Loucy (cell line): ENCODE results near the gene ANO2.

ENCODE experiments used
- H2AFZ ChIP-seq: fragments of 200-600 bp; sonication (generic); 2 replicates; pipeline ENCODE4 v1.6.0; 2016; ENCODE audit warnings: antibody characterized with exemption, mild to moderate bottlenecking, low read length, moderate library complexity
- H3F3A ChIP-seq: fragments of 200-600 bp; 2 replicates; pipeline ENCODE4 v1.6.0; 2016; ENCODE audit warnings: antibody characterized with exemption, low read depth, mild to moderate bottlenecking
- H3K27me3 ChIP-seq: fragments of 200-600 bp; sonication (generic); 2 replicates; pipeline ENCODE4 v1.6.1; 2014; ENCODE audit warnings: low read length, mild to moderate bottlenecking; ENCODE audit not compliant: insufficient read depth, poor library complexity, severe bottlenecking
- H3K36me3 ChIP-seq: fragments of 200-600 bp; sonication (generic); 2 replicates; pipeline ENCODE4 v1.6.1; 2016; ENCODE audit warnings: low read length; ENCODE audit not compliant: insufficient read depth
- H3K4me1 ChIP-seq: fragments of 200-600 bp; sonication (generic); 2 replicates; pipeline ENCODE4 v1.5.1; 2014; ENCODE audit warnings: low read length, mild to moderate bottlenecking; ENCODE audit not compliant: insufficient read depth, poor library complexity, severe bottlenecking
- H3K4me2 ChIP-seq: fragments of 200-600 bp; sonication (generic); 2 replicates; pipeline ENCODE4 v1.6.0; 2014; ENCODE audit warnings: antibody characterized with exemption, low read length, low read depth, mild to moderate bottlenecking; ENCODE audit not compliant: poor library complexity, severe bottlenecking
- H3K4me3 ChIP-seq: fragments of 200-600 bp; sonication (generic); 2 replicates; pipeline ENCODE4 v1.5.1; 2014; ENCODE audit warnings: low read length, mild to moderate bottlenecking, mixed read lengths; ENCODE audit not compliant: poor library complexity, severe bottlenecking
- H3K79me2 ChIP-seq: fragments of 200-600 bp; sonication (generic); 2 replicates; pipeline ENCODE4 v1.6.1; 2014; ENCODE audit warnings: low read length; ENCODE audit not compliant: insufficient read depth
- H3K9ac ChIP-seq: fragments of 200-600 bp; sonication (generic); 2 replicates; pipeline ENCODE4 v1.6.0; 2014; ENCODE audit warnings: mild to moderate bottlenecking, low read depth, low read length, moderate library complexity; ENCODE audit not compliant: poor library complexity, severe bottlenecking
- H3K9me2 ChIP-seq: fragments of 200-600 bp; sonication (generic); replicated peaks from 2 replicates; pipeline ENCODE4 v1.6.1; 2016; ENCODE audit warnings: low read depth, low read length, mixed read lengths
- H3K9me3 ChIP-seq: fragments of 200-600 bp; sonication (generic); 2 replicates; pipeline ENCODE4 v1.6.1; 2014; ENCODE audit warnings: mild to moderate bottlenecking, antibody characterized with exemption, low read length, low read depth; ENCODE audit not compliant: insufficient read depth
- H4K20me1 ChIP-seq: fragments of 200-600 bp; sonication (generic); 2 replicates; pipeline ENCODE4 v1.6.0; 2014; ENCODE audit warnings: antibody characterized with exemption, low read length, mild to moderate bottlenecking; ENCODE audit not compliant: insufficient read depth, poor library complexity, severe bottlenecking
- EZH2phosphoT487 ChIP-seq: fragments of 200-600 bp; IDR thresholded peaks from 2 replicates; pipeline ENCODE4 v1.6.1; 2018; ENCODE audit warnings: antibody characterized with exemption, mild to moderate bottlenecking, moderate library complexity, borderline replicate concordance
- TF ChIP-seq, protein P1 (sequence below): fragments of 200-600 bp; sonication (generic); conservative IDR thresholded peaks from 2 replicates; pipeline ENCODE4 v1.5.1; 2014; ENCODE audit warnings: mild to moderate bottlenecking, antibody characterized with exemption, low read length

Gene ANO2

DNA sequence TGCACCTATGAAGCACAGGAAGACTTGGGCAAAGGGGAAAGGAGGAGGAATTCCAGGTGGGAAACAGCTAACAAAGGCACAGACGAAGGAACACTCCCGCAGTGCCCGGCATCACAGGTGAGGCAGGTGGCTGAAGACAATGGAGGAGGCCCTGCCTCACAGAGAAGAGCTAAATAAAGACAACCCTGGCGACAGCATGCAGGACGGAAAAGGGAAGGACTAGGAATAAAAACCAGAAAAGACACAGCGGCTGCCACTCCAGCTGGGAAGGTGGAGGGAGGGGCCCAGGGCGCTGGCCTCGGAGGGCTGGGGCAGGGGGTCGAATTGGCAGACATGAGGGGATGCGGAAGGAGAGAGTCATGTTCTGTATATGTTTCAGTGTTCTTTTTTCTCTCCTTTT is 43.0 kb upstream of the ANO2 start:
- H3K9me2 ChIP-seq, result no peaks in the 10 kb centered on the region
- H2AFZ ChIP-seq, result no peak overlapping the region
- no peak for TF ChIP-seq EZH2phosphoT487
- TF ChIP-seq, protein P1, sequence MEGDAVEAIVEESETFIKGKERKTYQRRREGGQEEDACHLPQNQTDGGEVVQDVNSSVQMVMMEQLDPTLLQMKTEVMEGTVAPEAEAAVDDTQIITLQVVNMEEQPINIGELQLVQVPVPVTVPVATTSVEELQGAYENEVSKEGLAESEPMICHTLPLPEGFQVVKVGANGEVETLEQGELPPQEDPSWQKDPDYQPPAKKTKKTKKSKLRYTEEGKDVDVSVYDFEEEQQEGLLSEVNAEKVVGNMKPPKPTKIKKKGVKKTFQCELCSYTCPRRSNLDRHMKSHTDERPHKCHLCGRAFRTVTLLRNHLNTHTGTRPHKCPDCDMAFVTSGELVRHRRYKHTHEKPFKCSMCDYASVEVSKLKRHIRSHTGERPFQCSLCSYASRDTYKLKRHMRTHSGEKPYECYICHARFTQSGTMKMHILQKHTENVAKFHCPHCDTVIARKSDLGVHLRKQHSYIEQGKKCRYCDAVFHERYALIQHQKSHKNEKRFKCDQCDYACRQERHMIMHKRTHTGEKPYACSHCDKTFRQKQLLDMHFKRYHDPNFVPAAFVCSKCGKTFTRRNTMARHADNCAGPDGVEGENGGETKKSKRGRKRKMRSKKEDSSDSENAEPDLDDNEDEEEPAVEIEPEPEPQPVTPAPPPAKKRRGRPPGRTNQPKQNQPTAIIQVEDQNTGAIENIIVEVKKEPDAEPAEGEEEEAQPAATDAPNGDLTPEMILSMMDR, result no peak
- no peak overlapping the region for H3K4me3 ChIP-seq
- H3F3A ChIP-seq, result no peaks in the 10 kb centered on the region
- H3K4me1 ChIP-seq, result no peaks in the 10 kb centered on the region
- no peaks in the 10 kb centered on the region for H3K27me3 ChIP-seq
- H3K79me2 ChIP-seq, result no peaks in the 10 kb centered on the region
- H3K9me3 ChIP-seq, result no peaks in the 10 kb centered on the region
- H3K4me2 ChIP-seq, result no peak overlapping the region
- H3K36me3 ChIP-seq, result no peaks in the 10 kb centered on the region
- no peaks in the 10 kb centered on the region for H4K20me1 ChIP-seq
- no peak overlapping the region for H3K9ac ChIP-seq

DNA sequence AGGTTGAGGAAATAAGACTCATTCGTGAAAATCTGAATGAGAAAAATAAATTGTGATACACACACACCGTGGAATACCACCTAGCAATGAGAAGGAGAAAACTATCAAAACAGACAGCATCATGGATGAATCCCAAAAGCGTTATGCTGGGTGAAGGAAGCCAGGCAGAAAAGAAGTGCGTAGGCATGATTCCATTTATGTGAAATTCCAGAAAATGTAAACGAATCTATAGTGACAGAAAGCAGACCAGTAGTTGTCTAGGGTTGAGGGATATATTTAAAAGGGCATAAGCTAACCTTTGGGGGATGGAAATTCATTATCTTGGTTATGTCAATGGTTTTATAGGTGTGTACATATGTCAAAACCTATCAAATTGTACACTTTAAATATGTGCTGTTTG is 42.5 kb upstream of the ANO2 start:
- H3K4me2 ChIP-seq, result no peak overlapping the region
- no peaks in the 10 kb centered on the region for H3K9me2 ChIP-seq
- H3K4me3 ChIP-seq, result no peak overlapping the region
- TF ChIP-seq EZH2phosphoT487, result no peak
- TF ChIP-seq, protein P1, result no peak
- no peaks in the 10 kb centered on the region for H3F3A ChIP-seq
- H3K4me1 ChIP-seq, result no peaks in the 10 kb centered on the region
- no peaks in the 10 kb centered on the region for H3K27me3 ChIP-seq
- no peaks in the 10 kb centered on the region for H3K9me3 ChIP-seq
- no peaks in the 10 kb centered on the region for H4K20me1 ChIP-seq
- no peaks in the 10 kb centered on the region for H3K79me2 ChIP-seq
- no peak overlapping the region for H2AFZ ChIP-seq
- H3K36me3 ChIP-seq, result no peaks in the 10 kb centered on the region
- no peak overlapping the region for H3K9ac ChIP-seq

DNA sequence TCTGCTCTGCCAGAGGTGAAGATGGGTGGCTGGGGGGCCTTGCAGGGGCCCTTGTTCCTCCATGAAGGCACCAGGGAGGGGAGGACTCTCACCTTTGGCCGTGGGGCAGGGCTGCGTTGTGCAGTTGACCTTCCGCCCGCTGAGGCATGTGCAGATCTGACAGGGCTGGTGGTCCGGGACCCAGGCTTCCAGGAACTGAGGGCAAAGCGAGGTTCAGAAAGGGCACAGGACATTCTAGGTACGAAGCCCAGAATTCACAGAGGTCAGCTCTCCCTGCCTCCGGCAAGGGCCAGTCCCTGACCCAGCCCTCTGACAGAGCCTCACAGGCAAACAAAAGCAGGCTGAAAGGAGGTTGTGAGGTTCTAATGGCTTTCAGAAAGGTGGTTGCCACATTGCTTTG is 40.4 kb upstream of the ANO2 start:
- TF ChIP-seq, protein P1, result no peak
- TF ChIP-seq EZH2phosphoT487, result no peak
- Histone ChIP-seq H3K4me2 (no peak overlapping the region), H4K20me1 (no peaks in the 10 kb centered on the region)

More for the DNA sequence above, 40.4 kb upstream of the ANO2 start:
- H2AFZ ChIP-seq, result no peak overlapping the region
- H3K9me3 ChIP-seq, result no peaks in the 10 kb centered on the region
- H3F3A ChIP-seq, result no peaks in the 10 kb centered on the region
- no peaks in the 10 kb centered on the region for H3K27me3 ChIP-seq
- no peaks in the 10 kb centered on the region for H3K36me3 ChIP-seq
- no peaks in the 10 kb centered on the region for H3K4me1 ChIP-seq
- H3K9me2 ChIP-seq, result no peaks in the 10 kb centered on the region
- no peaks in the 10 kb centered on the region for H3K79me2 ChIP-seq
- no peak overlapping the region for H3K4me3 ChIP-seq
- no peak overlapping the region for H3K9ac ChIP-seq
